Caco-2 (cell line): ENCODE data around the gene SORBS2. TPM values are rescaled to one million over a fixed set of nuclear protein-coding genes. Genes with fewer than 3 reads are reported as not detected.

Experiments
- BruUV-seq: library from RNA; stranded (reverse); fragments of 400-500 nt; replicated peaks from 2 replicates; lab custom pipeline; 2021; lab: Mats Ljungman, UMichigan
- CTCF ChIA-PET: fragments of 300-600 bp; sonication (Branson Sonifier 250); formaldehyde crosslinking; loops from one replicate; lab custom pipeline; 2022; ENCODE audit warnings: antibody characterized with exemption; lab: Charles Lee
- POLR2A ChIA-PET: fragments of 300-600 bp; sonication (Branson Sonifier 250); formaldehyde crosslinking; loops from one replicate; lab custom pipeline; 2022; ENCODE audit warnings: antibody characterized with exemption; lab: Charles Lee
- DNase-seq, 2 experiments: peaks; one replicate each; pipeline versions ENCODE4 v3.0.0 to v3.0.0-alpha.2; 2020 to 2022
- H3K27me3 ChIP-seq: replicated peaks from 2 replicates; pipeline ENCODE4 v1.6.0; 2011; ENCODE audit warnings: low read length; ENCODE audit not compliant: control insufficient read depth, insufficient read depth
- H3K36me3 ChIP-seq: 2 replicates; pipeline ENCODE4 v1.5.1; 2011; ENCODE audit warnings: low read length; ENCODE audit not compliant: control insufficient read depth, insufficient read depth
- H3K4me1 ChIP-seq: fragments of 250-450 bp; sonication (Bioruptor Pico); 2 replicates; pipeline ENCODE4 v1.5.1; 2020; ENCODE audit warnings: mild to moderate bottlenecking
- H3K4me3 ChIP-seq: 2 replicates; pipeline ENCODE4 v1.5.1; 2011; ENCODE audit warnings: low read depth, mild to moderate bottlenecking, control low read depth, low read length
- H3K9me3 ChIP-seq: fragments of 250-450 bp; sonication (Bioruptor Pico); 2 replicates; pipeline ENCODE4 v1.5.1; 2020; ENCODE audit warnings: mild to moderate bottlenecking, moderate library complexity
- H3K27ac Mint-ChIP-seq: one replicate; pipeline ENCODE4 v1.8.0; 2022; ENCODE audit warnings: mixed read lengths; ENCODE audit not compliant: unreplicated experiment
- H3K27me3 Mint-ChIP-seq: one replicate; pipeline ENCODE4 v1.8.0; 2022; ENCODE audit warnings: mixed read lengths; ENCODE audit not compliant: insufficient read depth, unreplicated experiment
- H3K36me3 Mint-ChIP-seq: one replicate; pipeline ENCODE4 v1.8.0; 2022; ENCODE audit warnings: mild to moderate bottlenecking, mixed read lengths; ENCODE audit not compliant: insufficient read depth, unreplicated experiment
- H3K4me1 Mint-ChIP-seq: one replicate; pipeline ENCODE4 v1.8.0; 2022; ENCODE audit warnings: low read depth, mixed read lengths; ENCODE audit not compliant: unreplicated experiment
- H3K4me3 Mint-ChIP-seq: one replicate; pipeline ENCODE4 v1.8.0; 2022; ENCODE audit warnings: mild to moderate bottlenecking, moderate library complexity, mixed read lengths; ENCODE audit not compliant: unreplicated experiment
- H3K9me3 Mint-ChIP-seq: one replicate; pipeline ENCODE4 v1.8.0; 2022; ENCODE audit warnings: mixed read lengths; ENCODE audit not compliant: unreplicated experiment
- intact Hi-C: fragments of 100-400 bp; cut with micrococcal nuclease; formaldehyde crosslinking; loops from one replicate; pipeline ENCODE4 v1.10.0; 2022; ENCODE audit not compliant: unreplicated experiment
- total RNA-seq: library from RNA; stranded (reverse); gene quantifications from 2 replicates; pipeline ENCODE4 v1.2.3, GENCODE V29; 2022
- TF ChIP-seq, protein P1 (sequence below), 2 experiments: fragments of 200-600 bp in 1 of 2; IDR thresholded peaks; 1 replicate in 1 of 2; 2 replicates in 1 of 2; pipeline versions ENCODE4 v1.5.1 to v1.8.0; 2011 to 2022; ENCODE audit warnings: antibody characterized with exemption in 1 of 2, control low read depth in 1 of 2, inconsistent platforms in 1 of 2, low read depth in 1 of 2, low read length in 1 of 2, mild to moderate bottlenecking in 1 of 2, moderate library complexity in 1 of 2; ENCODE audit not compliant: insufficient read depth in 1 of 2, severe bottlenecking in 1 of 2, unreplicated experiment in 1 of 2

The SORBS2 gene
- total RNA-seq, 1 experiment from 2014 or later: 47.7 TPM

DNA sequence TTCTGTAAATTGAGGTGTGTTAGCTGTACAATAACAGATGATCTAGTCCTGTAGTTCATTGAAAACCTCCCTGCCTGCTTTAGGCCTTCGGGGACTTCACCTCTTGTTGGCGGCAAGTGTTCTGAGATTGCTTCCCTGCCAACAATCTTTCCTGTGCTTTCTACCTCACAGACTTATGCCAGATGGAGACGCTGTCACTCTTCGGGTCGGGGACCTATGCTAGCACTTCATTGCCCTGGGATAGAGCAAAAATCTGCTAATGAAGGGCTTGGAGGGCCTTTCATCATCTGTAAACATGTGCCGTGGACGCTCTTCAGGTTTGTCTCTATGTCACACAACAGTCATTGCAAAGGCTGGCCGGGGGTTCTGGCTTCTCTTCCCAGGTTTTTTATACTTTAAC is 272.0 kb downstream of the SORBS2 start:
- CTCF ChIA-PET: no interaction called here
- H3K27ac Mint-ChIP-seq: no peak overlapping the region
- DNase-seq: no peak
- no peak overlapping the region for H3K4me3 Mint-ChIP-seq
- Histone ChIP-seq H3K9me3 (no peaks in the 10 kb centered on the region), H3K36me3 (no peaks in the 10 kb centered on the region), H3K27me3 (peaks cover 2% of the 10 kb centered on the region), H3K4me3 (no peak overlapping the region), H3K4me1 (peaks cover 4% of the 10 kb centered on the region; the same call in 1 of the 2 replicates)
- POLR2A ChIA-PET: no interaction called here
- intact Hi-C loops: no loop called here
- no peaks in the 10 kb centered on the region for H3K36me3 Mint-ChIP-seq
- BruUV-seq: no TSS peak
- TF ChIP-seq, protein P1, sequence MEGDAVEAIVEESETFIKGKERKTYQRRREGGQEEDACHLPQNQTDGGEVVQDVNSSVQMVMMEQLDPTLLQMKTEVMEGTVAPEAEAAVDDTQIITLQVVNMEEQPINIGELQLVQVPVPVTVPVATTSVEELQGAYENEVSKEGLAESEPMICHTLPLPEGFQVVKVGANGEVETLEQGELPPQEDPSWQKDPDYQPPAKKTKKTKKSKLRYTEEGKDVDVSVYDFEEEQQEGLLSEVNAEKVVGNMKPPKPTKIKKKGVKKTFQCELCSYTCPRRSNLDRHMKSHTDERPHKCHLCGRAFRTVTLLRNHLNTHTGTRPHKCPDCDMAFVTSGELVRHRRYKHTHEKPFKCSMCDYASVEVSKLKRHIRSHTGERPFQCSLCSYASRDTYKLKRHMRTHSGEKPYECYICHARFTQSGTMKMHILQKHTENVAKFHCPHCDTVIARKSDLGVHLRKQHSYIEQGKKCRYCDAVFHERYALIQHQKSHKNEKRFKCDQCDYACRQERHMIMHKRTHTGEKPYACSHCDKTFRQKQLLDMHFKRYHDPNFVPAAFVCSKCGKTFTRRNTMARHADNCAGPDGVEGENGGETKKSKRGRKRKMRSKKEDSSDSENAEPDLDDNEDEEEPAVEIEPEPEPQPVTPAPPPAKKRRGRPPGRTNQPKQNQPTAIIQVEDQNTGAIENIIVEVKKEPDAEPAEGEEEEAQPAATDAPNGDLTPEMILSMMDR (IDR thresholded peaks at IDR 0.05; ENCODE audit: insufficient read depth in 1 of 2, low read depth in 1 of 2, low read length in 1 of 2, severe bottlenecking in 1 of 2, unreplicated experiment in 1 of 2): no peak
- peaks cover 3% of the 10 kb centered on the region for H3K27me3 Mint-ChIP-seq
- no peaks in the 10 kb centered on the region for H3K4me1 Mint-ChIP-seq
- H3K9me3 Mint-ChIP-seq: no peaks in the 10 kb centered on the region

DNA sequence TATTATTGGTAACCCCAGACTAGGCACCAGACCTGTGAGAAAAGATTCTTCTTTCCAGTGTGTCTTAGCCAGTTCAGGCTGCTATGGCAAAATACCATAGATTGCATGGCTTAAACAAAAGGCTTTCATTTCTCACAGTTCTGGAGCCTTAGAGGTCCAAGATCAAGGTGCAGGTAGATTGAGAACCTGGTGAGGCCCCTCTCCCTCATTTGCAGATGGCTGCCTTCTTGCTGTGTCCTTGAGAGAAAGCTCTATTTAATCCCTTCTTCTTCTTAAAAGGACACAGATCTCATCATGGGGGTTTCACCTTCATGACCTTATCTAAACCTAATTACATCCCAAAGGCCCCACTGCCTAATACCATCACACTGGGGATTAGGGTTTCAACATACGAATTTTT is 273.2 kb downstream of the SORBS2 start:
- Mint-ChIP-seq H3K4me1 (no peaks in the 10 kb centered on the region), H3K4me3 (no peak overlapping the region), H3K9me3 (no peaks in the 10 kb centered on the region), H3K27ac (no peak overlapping the region), H3K36me3 (no peaks in the 10 kb centered on the region), H3K27me3 (peaks cover 3% of the 10 kb centered on the region)
- BruUV-seq: no TSS peak
- intact Hi-C loops: loop anchor here (5.0 kb wide), 1 partner anchor 58 kb away; no protein-coding TSS in a partner anchor
- H3K9me3 ChIP-seq: no peaks in the 10 kb centered on the region
- ChIA-PET POLR2A (no interaction called here), CTCF (no interaction called here)
- peaks cover 2% of the 10 kb centered on the region for H3K27me3 ChIP-seq
- DNase-seq: no peak
- no peak overlapping the region for H3K4me3 ChIP-seq
- H3K4me1 ChIP-seq: peaks cover 4% of the 10 kb centered on the region; the same call in 1 of the 2 replicates
- TF ChIP-seq, protein P1 (IDR thresholded peaks at IDR 0.05; ENCODE audit: insufficient read depth in 1 of 2, low read depth in 1 of 2, low read length in 1 of 2, severe bottlenecking in 1 of 2, unreplicated experiment in 1 of 2): no peak
- H3K36me3 ChIP-seq: no peaks in the 10 kb centered on the region

DNA sequence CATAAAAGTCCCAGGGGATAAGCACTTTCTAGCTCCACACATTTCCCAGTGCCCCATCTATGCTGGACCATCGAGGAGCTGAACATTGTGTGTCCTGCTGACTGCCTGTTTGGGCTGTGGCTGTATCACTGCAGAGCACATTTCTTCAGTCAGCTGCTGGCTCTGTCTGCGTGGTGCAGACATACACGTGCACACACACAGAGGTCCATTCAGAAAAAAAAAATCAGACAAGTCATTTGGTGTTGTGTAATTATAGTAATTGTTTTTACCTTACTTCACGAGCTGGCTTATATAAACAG is 275.6 kb downstream of the SORBS2 start:
- no peaks in the 10 kb centered on the region for H3K36me3 ChIP-seq
- H3K9me3 Mint-ChIP-seq: no peaks in the 10 kb centered on the region
- peaks cover 5% of the 10 kb centered on the region for H3K27me3 Mint-ChIP-seq
- TF ChIP-seq, protein P1 (IDR thresholded peaks at IDR 0.05; ENCODE audit: insufficient read depth in 1 of 2, low read depth in 1 of 2, low read length in 1 of 2, severe bottlenecking in 1 of 2, unreplicated experiment in 1 of 2): no peak
- ChIA-PET POLR2A (no interaction called here), CTCF (interaction anchor here (1.0 kb wide), 1 partner anchor 62 kb away, joined by 3 read pairs; no protein-coding TSS in a partner anchor)
- H3K36me3 Mint-ChIP-seq: no peaks in the 10 kb centered on the region
- H3K4me1 Mint-ChIP-seq: no peaks in the 10 kb centered on the region
- H3K4me1 ChIP-seq: peaks cover 4% of the 10 kb centered on the region; the same call in 1 of the 2 replicates
- peak overlapping the region; percentile 70 for H3K4me3 Mint-ChIP-seq
- H3K4me3 ChIP-seq: no peak overlapping the region
- intact Hi-C loops: loop anchor here (5.0 kb wide), 1 partner anchor 61 kb away; no protein-coding TSS in a partner anchor
- DNase-seq: no peak
- H3K27ac Mint-ChIP-seq: no peak overlapping the region
- H3K27me3 ChIP-seq: peaks cover 2% of the 10 kb centered on the region
- BruUV-seq: no TSS peak
- no peaks in the 10 kb centered on the region for H3K9me3 ChIP-seq
